Measurements from ENCODE around the gene LCN12. TPM values are rescaled to one million over a fixed set of nuclear protein-coding genes. Genes with fewer than 3 reads are reported as not detected.

The LCN12 gene
- total RNA-seq, 1 experiment from 2014 or later, result 4.2 TPM

DNA sequence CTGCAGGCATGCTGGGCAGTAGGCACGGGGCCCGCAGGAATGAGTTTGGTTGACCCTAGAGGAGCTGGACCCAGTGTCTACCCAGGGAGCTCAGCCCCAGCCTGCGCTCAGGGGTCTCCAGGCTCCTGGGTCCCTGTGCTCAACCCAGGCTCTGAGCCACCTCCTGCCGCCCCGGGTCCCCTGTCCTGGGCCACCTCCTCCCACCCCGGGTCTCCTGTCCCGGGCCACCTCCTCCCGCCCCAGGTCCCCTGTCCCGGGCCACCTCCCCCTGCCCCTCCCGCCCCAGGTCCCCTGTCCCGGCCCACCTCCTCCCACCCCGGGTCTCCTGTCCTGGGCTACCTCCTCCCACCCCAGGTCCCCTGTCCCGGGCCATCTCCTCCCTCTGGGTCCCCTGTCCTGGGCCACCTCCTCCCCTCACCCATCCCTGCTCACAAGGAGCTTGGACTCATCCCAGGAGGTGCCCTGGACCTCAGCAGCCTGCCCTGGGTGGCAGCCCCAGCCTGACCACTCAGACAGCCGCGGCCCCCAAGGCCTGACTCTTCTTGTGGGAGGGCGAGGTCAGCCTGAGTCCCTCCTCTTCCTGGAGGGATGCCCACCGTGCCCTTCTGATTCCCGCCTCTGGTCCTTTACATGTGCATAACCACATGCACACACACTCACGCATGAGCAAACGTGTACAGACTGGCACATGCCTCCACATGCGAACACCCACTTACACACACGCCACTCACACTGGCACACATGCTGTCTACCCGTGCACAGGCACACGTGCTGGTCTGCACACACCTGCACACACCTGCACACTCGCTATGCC, 2.4 kb downstream of the LCN12 start:
- H4K20me1 ChIP-seq (ENCODE audit: insufficient read depth), result no peaks in the 10 kb centered on the region
- peaks cover 8 to 16% of the 10 kb centered on the region in 2 experiments for H3K4me1 ChIP-seq (ENCODE audit: control insufficient read depth in 1 of 2, insufficient read depth in 2 of 2, low read length in 2 of 2)
- H3K9me2 ChIP-seq (ENCODE audit: insufficient read depth), result no peaks in the 10 kb centered on the region
- no peak overlapping the region for H3K9ac ChIP-seq (ENCODE audit: low read length)
- no peak overlapping the region for H3K27ac ChIP-seq (ENCODE audit: low read depth, low read length)
- DNase-seq (ENCODE audit: low read depth, low spot score) (no peak), ATAC-seq (no peak)
- no peak overlapping the region for H3K4me3 ChIP-seq (replicated peaks in 1 of 2; ENCODE audit: low read depth in 1 of 2, low read length in 2 of 2)
- ChIA-PET CTCF (no interaction called here), RAD21 (ENCODE audit: low non-redundant PET in 1 of 2, low total read pairs in 2 of 2, uncharacterized antibody in 2 of 2, unreplicated experiment in 2 of 2) (no interaction called here), POLR2A (no interaction called here)
- no peak for TF ChIP-seq TCF7L2 (IDR thresholded peaks at IDR 0.05; ENCODE audit: borderline replicate concordance, extremely low read depth, insufficient read depth, insufficient read length)
- TF ChIP-seq, protein P1, sequence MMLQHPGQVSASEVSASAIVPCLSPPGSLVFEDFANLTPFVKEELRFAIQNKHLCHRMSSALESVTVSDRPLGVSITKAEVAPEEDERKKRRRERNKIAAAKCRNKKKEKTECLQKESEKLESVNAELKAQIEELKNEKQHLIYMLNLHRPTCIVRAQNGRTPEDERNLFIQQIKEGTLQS (IDR thresholded peaks at IDR 0.05), result no peak
- no peak for TF ChIP-seq ELF1 (IDR thresholded peaks at IDR 0.05; ENCODE audit: borderline replicate concordance, low read depth)
- TF ChIP-seq CEBPB (IDR thresholded peaks at IDR 0.05; ENCODE audit: low read depth), result no peak
- TF ChIP-seq ZFX (IDR thresholded peaks at IDR 0.05), result no peak
- H3K36me3 ChIP-seq (ENCODE audit: control insufficient read depth in 1 of 2, insufficient read depth in 2 of 2, low read length in 2 of 2), result no peaks in the 10 kb centered on the region
- BruUV-seq (replicated peaks), result no TSS peak
- H3K4me2 ChIP-seq (ENCODE audit: low read length), result no peak overlapping the region
- no peaks in the 10 kb centered on the region for H3K9me3 ChIP-seq (ENCODE audit: control insufficient read depth in 1 of 2, insufficient read depth in 1 of 2, low read depth in 1 of 2, low read length in 2 of 2)
- no peaks in the 10 kb centered on the region for H3K27me3 ChIP-seq (ENCODE audit: insufficient read depth, low read length)
- intact Hi-C loops (cut with micrococcal nuclease), result no loop called here
- no peak overlapping the region for H2AFZ ChIP-seq (ENCODE audit: low read depth, low read length, poor library complexity, severe bottlenecking)
- H3K79me2 ChIP-seq (ENCODE audit: insufficient read depth, low read length), result no peaks in the 10 kb centered on the region

DNA sequence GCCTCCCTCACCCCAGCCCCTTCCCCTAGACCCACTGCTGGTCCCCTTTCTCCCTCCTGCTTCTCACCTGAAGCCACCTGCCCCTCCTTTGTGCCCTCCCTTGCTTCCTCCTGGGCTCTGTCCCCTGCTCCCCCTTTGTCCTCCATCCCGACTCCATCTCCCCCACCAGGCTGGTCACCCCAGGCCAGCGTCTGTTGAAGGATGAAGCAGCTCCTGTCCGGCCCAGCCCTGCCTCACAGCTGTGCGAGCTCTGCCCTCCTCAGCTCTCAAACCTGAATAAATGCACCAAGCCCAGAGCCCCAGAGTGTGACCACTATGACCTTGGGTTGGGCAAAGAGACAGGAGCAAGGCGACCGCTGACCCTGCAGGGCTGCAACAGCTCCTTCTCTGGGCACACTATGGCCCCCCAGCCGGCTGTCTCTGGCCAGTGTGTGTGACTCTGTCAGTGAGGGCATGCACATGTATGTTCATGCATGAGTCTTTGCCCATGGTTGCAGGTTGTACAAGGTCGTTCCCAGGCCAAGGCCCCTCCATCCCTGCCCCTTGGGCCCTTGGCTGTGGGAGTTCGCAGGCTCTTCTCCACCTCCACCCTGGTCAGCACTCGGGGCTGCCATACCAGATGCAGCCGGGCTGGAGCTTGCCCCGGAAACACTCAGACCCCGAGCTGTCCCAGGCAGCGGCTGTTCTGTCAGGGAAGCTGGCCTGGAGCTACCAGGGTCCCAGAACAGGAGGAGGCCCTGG, 3.3 kb downstream of the LCN12 start:
- RAD21 ChIA-PET (ENCODE audit: low non-redundant PET in 1 of 2, low total read pairs in 2 of 2, uncharacterized antibody in 2 of 2, unreplicated experiment in 2 of 2), result no interaction called here
- H3K36me3 ChIP-seq (ENCODE audit: control insufficient read depth in 1 of 2, insufficient read depth in 2 of 2, low read length in 2 of 2), result no peaks in the 10 kb centered on the region
- H3K9me2 ChIP-seq (ENCODE audit: insufficient read depth), result no peaks in the 10 kb centered on the region
- intact Hi-C loops (cut with micrococcal nuclease), result no loop called here
- no peaks in the 10 kb centered on the region for H3K79me2 ChIP-seq (ENCODE audit: insufficient read depth, low read length)
- BruUV-seq (replicated peaks), result no TSS peak
- no peak for DNase-seq (ENCODE audit: low read depth, low spot score)
- TF ChIP-seq, protein P1 (IDR thresholded peaks at IDR 0.05), result no peak
- H3K27ac ChIP-seq (ENCODE audit: low read depth, low read length), result no peak overlapping the region
- POLR2A ChIA-PET, result no interaction called here
- no peak overlapping the region for H3K9ac ChIP-seq (ENCODE audit: low read length)
- H3K4me2 ChIP-seq (ENCODE audit: low read length), result no peak overlapping the region
- ATAC-seq, result no peak
- no peaks in the 10 kb centered on the region for H3K9me3 ChIP-seq (ENCODE audit: control insufficient read depth in 1 of 2, insufficient read depth in 1 of 2, low read depth in 1 of 2, low read length in 2 of 2)
- CTCF ChIA-PET, result no interaction called here
- no peaks in the 10 kb centered on the region for H4K20me1 ChIP-seq (ENCODE audit: insufficient read depth)
- peaks cover 6 to 10% of the 10 kb centered on the region in 2 experiments for H3K4me1 ChIP-seq (ENCODE audit: control insufficient read depth in 1 of 2, insufficient read depth in 2 of 2, low read length in 2 of 2)
- no peaks in the 10 kb centered on the region for H3K27me3 ChIP-seq (ENCODE audit: insufficient read depth, low read length)
- H2AFZ ChIP-seq (ENCODE audit: low read depth, low read length, poor library complexity, severe bottlenecking), result no peak overlapping the region
- H3K4me3 ChIP-seq (replicated peaks in 1 of 2; ENCODE audit: low read depth in 1 of 2, low read length in 2 of 2), result no peak overlapping the region
